Mucosa of descending colon (tissue), 3 donors: ENCODE data around the gene SIK3. TPM values are rescaled to one million over a fixed set of nuclear protein-coding genes. Genes with fewer than 3 reads are reported as not detected.
A peak's percentile ranks its signal among the peaks of the same experiment; 100 is the strongest.

ENCODE experiments used
- ATAC-seq: fragments of 200-7000 bp; cut with Tn5 transposase; one replicate; pipeline ENCODE4 v1.9.1; 2020; ENCODE audit warnings: mild to moderate bottlenecking, moderate library complexity
- DNase-seq, 3 donors: peaks; one replicate each; pipeline ENCODE4 v3.0.0-alpha.2; 2020
- H3K36me3 ChIP-seq: fragments of 200-600 bp; one replicate; pipeline ENCODE4 v1.8.0; 2021; ENCODE audit warnings: low read depth, mild to moderate bottlenecking
- H3K4me1 ChIP-seq: fragments of 200-600 bp; one replicate; pipeline ENCODE4 v1.8.0; 2021; ENCODE audit warnings: low read depth, mild to moderate bottlenecking
- H3K4me3 ChIP-seq: fragments of 200-600 bp; one replicate; pipeline ENCODE4 v1.8.0; 2021; ENCODE audit warnings: mild to moderate bottlenecking
- H3K9me3 ChIP-seq: fragments of 200-600 bp; one replicate; pipeline ENCODE4 v1.8.0; 2021; ENCODE audit warnings: mild to moderate bottlenecking
- intact Hi-C, 2 donors: fragments of 100-400 bp; cut with DNase I in 1 of 2; cut with micrococcal nuclease in 1 of 2; formaldehyde crosslinking; loops; one replicate each; pipeline versions ENCODE4 v1.11.0 to v1.11.1; 2022; cut with DNase I, micrococcal nuclease
- long read RNA-seq, 2 donors: library from polyadenylated mRNA; unstranded; transcript quantifications; one replicate each; pipeline ENCODE4 v2.0.0, GENCODE V29; 2019 to 2021
- total RNA-seq, 3 donors: library from RNA; stranded (reverse); fragmentation: NEBNext Ultra II Directional in 2 of 3; extraction: Animal tissue kit (Norgen Biotek cat#: 25700) in 2 of 3; gene quantifications; one replicate each; pipeline versions ENCODE4 v1.2.1 to v1.2.4, GENCODE V29; 2021 to 2023
- TF ChIP-seq, protein P1 (sequence below): fragments of 200-600 bp; IDR thresholded peaks from one replicate; pipeline ENCODE4 v1.8.0; 2022; ENCODE audit warnings: antibody characterized with exemption, mild to moderate bottlenecking
- donor health status: DM: no; HTN: no; CAD: no; lungs with moderate emphysema.
- donor health status: DM: no; HTN: no; CAD: no.
- donor health status: DM: no; HTN: yes; CAD: no.

SIK3 gene
- 10 to 100 TPM; 28.1 to 55.6 (median 41.8) TPM for total RNA-seq
- long read RNA-seq, donor 1, full-length matches to known transcripts: 6 of 28 reads
- long read RNA-seq, donor 1, partial matches to known transcripts: 17 of 28 reads
- long read RNA-seq, donor 1, other reads (novel, unspliced or antisense): 5 of 28 reads
- long read RNA-seq, donor 2, partial matches to known transcripts: 0 of 1 reads
- long read RNA-seq, donor 2, other reads (novel, unspliced or antisense): 1 of 1 reads

GRCh38 chr11:117098269-117099232, at the start of gene SIK3:
Gene SIK3, minus strand, starts transcription at chr11:117098428. Its CDS starts 13 bp downstream, at chr11:117098415.
- H3K36me3 ChIP-seq: no peaks in the 10 kb centered on the region
- ATAC-seq (peak; percentile 90), DNase-seq (peak; percentile 95 to 96 (median 96))
- H3K4me1 ChIP-seq: peaks cover 30% of the 10 kb centered on the region
- H3K9me3 ChIP-seq: no peaks in the 10 kb centered on the region
- TF ChIP-seq, protein P1, sequence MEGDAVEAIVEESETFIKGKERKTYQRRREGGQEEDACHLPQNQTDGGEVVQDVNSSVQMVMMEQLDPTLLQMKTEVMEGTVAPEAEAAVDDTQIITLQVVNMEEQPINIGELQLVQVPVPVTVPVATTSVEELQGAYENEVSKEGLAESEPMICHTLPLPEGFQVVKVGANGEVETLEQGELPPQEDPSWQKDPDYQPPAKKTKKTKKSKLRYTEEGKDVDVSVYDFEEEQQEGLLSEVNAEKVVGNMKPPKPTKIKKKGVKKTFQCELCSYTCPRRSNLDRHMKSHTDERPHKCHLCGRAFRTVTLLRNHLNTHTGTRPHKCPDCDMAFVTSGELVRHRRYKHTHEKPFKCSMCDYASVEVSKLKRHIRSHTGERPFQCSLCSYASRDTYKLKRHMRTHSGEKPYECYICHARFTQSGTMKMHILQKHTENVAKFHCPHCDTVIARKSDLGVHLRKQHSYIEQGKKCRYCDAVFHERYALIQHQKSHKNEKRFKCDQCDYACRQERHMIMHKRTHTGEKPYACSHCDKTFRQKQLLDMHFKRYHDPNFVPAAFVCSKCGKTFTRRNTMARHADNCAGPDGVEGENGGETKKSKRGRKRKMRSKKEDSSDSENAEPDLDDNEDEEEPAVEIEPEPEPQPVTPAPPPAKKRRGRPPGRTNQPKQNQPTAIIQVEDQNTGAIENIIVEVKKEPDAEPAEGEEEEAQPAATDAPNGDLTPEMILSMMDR: peak; percentile 58
- H3K4me3 ChIP-seq: peak within 1 kb of the TSS; percentile 83
- intact Hi-C loops: loop anchor here in 1 of 2 donors (5.0 kb wide), 1 partner anchor 216 kb away; no protein-coding TSS in a partner anchor

DNA sequence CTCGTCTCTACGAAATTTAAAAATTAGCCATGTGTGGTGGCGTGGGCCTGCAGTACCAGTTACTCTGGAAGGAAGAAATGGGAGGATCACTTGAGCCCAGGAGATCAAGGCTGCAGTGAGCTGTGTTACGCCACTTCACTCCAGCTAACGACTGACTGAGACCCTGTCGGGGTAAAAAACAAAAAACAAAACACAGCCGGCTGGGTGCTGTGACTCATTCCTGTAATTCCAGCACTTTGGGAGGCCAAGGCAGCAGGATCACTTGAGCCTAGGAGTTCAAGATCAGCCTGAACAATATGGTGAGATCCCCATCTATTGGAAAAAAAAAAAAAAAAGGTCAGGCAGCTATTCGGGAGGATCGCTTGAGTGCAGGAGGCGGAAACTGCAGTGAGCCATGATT, 48.3 kb upstream of the SIK3 start:
- intact Hi-C loops: no loop called here
- DNase-seq: no peak
- Histone ChIP-seq H3K36me3 (no peaks in the 10 kb centered on the region), H3K9me3 (no peaks in the 10 kb centered on the region), H3K4me3 (no peak overlapping the region), H3K4me1 (peaks cover 25% of the 10 kb centered on the region)
- TF ChIP-seq, protein P1: no peak
- no peak for ATAC-seq

GRCh38 chr11:117145393-117145761, 47.1 kb upstream of the SIK3 start:
- DNase-seq: peak in 1 of 3 donors; percentile 26

DNA sequence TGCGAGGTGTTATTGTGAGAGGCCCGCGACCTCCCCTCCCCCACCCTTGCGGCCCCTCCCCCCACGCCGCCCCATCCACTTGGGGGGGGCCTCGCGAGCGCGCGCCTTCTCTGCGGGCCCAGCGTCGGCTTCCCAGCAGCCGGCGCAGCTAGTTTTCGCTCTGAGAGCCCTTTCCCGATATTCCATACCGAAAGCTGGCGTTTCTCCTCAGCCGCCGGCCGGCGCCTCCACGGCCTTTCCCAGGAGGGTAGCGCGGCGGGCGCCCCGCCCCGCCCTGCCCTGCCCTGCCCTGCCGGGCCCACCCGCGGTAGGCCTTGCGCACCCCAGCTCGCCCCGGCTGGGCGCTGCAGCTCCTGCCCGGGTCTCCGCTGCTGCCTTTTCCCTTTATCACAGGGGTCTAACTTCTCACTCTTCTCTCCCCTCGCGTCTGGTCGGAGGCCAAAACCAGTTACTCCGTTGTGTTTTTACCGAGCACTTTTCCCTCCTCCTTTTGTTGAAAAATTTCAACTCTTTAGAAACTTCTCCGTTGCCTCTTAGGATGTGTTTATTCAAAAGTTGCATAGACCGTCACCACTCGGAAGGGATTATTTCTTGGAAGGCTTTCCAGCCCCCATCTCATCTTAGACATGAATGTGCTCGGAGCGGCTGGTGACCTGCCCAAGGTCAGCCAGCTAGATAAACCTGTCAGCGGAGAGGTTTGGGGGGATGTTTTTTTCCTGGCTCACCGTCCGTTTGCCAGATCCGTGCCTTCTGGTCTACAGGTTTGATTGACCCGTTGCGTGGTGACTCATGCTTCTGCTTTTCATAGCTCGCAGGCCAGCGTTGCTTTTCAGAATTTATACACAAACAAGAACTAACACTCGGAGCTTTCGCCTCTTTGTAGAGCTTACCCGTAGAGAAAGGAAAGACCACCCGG, 46.5 kb upstream of the SIK3 start:
- Histone ChIP-seq H3K36me3 (no peaks in the 10 kb centered on the region), H3K4me3 (peak overlapping the region; percentile 52), H3K9me3 (no peaks in the 10 kb centered on the region), H3K4me1 (peaks cover 24% of the 10 kb centered on the region)
- DNase-seq (peak; percentile 60 to 79 (median 77)), ATAC-seq (peak; percentile 78)
- TF ChIP-seq, protein P1: no peak
- intact Hi-C loops: no loop called here

More at GRCh38 chr11:117145393-117145761, 47.1 kb upstream of the SIK3 start:
- ATAC-seq: no peak
- Histone ChIP-seq H3K4me1 (peaks cover 25% of the 10 kb centered on the region), H3K36me3 (no peaks in the 10 kb centered on the region), H3K4me3 (peak overlapping the region; percentile 52), H3K9me3 (no peaks in the 10 kb centered on the region)
- TF ChIP-seq, protein P1: no peak
- intact Hi-C loops: no loop called here
